ENCODE results near the gene KDM1A.

DNA sequence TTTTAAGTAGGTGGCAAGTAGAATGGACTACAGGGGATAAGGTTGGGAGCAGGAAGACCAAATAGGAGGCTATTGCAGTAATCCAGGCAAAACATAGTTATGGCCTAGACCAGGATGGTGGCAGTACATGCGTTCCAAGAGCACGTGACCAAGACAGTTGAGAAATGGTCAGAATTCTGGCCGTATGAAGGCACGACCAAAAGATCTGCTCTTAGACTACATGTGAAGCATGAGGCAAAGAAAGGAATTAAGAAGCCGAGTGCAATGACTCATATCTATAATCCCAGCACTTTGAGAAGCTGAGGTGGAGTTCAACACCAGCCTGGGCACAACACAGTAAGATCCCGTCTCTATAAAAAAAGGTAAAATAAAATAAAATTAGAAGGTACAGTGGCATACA is 78.0 kb downstream of the KDM1A start:
- TF ChIP-seq, protein P1, sequence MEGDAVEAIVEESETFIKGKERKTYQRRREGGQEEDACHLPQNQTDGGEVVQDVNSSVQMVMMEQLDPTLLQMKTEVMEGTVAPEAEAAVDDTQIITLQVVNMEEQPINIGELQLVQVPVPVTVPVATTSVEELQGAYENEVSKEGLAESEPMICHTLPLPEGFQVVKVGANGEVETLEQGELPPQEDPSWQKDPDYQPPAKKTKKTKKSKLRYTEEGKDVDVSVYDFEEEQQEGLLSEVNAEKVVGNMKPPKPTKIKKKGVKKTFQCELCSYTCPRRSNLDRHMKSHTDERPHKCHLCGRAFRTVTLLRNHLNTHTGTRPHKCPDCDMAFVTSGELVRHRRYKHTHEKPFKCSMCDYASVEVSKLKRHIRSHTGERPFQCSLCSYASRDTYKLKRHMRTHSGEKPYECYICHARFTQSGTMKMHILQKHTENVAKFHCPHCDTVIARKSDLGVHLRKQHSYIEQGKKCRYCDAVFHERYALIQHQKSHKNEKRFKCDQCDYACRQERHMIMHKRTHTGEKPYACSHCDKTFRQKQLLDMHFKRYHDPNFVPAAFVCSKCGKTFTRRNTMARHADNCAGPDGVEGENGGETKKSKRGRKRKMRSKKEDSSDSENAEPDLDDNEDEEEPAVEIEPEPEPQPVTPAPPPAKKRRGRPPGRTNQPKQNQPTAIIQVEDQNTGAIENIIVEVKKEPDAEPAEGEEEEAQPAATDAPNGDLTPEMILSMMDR (IDR thresholded peaks at IDR 0.05; ENCODE audit: low read depth, low read length) = no peak
- TF ChIP-seq MAX (IDR thresholded peaks at IDR 0.05; ENCODE audit: low read depth, low read length) = no peak

Data from NB4 (cell line).